ENCODE results near the gene ARHGEF28.

- TF ChIP-seq CTCF (conservative IDR thresholded peaks at IDR 0.05; ENCODE audit: low read length): no peak
- TF ChIP-seq EZH2phosphoT487 (IDR thresholded peaks at IDR 0.05; ENCODE audit: borderline replicate concordance, low read depth, low read length): no peak
Observed at GRCh38 chr5:73764586-73764985, 138.6 kb downstream of the ARHGEF28 start.

All from OCI-LY7 (cell line).